ENCODE results near the gene ARHGAP24. TPM values are rescaled to one million over a fixed set of nuclear protein-coding genes. Genes with fewer than 3 reads are reported as not detected.

Gene ARHGAP24
- total RNA-seq, 2 donors from 2014 or later, result 26.9 to 47.2 TPM

DNA sequence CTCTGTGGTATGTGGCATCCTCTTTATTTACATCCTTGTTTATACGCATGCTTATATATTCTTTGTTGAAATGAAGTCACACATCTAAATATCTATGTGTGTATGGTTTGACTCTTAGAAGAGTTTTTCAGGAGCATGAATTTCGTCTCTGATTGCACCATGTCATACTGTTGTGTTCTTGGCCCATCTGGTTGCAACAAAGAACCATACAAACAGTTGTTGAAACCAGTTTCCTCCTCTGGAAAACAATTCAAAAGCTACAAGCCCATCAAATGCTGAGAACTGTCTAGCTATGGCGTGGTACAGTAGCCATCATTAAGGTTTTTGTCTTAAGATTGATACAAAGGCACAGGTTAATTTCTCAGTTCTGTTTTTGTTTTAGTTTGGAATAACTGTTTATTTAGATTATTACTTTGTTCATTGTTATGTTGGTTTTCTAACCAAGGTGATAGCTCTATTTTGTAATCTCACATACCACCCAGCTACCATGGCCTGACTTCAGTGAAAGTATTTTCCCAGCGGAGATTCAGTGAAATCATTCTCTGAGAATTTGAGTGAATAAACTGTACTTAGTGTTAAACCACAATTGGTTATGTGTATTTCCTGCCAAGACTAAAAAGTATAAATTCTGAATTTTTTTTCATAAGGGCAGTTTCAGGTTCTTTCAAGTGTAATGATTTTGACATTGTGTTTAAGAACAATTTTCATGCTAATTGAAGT lies 91.0 kb downstream of the ARHGAP24 start:
- no peak for DNase-seq (ENCODE audit: low spot score)
- intact Hi-C loops (cut with DNase I), result no loop called here

DNA sequence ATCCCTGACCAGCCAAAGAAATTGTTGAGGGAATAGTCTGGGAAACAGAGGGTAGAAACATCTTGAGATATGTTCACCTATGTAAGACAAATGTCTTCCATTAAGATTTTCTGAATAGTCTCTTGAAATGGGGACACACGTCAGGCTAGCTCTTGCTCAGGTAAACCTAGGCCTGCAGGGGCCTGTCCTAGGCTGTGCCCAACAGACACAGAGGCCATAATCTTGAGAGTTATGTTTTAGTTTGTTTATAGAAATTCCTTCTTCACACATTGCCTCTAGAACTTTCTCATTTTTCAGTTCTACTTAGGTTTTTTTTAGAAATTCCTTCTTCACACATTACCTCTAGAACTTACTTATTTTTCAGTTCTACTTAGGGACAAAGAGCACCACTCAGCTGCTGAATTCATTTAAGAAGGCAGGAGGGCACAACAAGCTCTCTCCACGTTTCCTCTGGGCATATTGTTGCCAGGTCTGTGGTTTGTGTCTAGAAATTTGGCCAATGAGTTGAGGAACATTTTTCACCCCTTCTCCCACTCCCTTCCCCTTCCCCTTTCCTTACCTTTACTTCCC lies 94.9 kb downstream of the ARHGAP24 start:
- intact Hi-C loops (cut with DNase I), result no loop called here

DNA sequence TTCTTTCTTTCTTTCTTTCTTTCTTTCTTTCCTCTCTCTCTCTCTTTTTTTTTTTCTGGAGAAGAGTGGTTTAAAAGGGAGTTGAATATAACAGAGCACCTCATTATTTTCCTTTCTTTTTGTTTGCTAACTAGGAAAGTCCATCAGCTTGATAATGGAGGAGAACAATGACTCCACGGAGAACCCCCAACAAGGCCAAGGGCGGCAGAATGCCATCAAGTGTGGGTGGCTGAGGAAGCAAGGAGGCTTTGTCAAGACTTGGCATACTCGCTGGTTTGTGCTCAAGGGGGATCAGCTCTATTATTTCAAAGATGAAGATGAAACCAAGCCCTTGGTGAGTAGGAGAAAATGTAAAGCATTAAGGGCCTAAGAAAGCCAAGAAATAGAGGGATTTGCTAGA lies 95.4 kb downstream of the ARHGAP24 start:
- DNase-seq (ENCODE audit: low spot score), result no peak
- intact Hi-C loops (cut with DNase I), result no loop called here

More for the DNA sequence above, 94.9 kb downstream of the ARHGAP24 start:
- no peak for DNase-seq (ENCODE audit: low spot score)

DNA sequence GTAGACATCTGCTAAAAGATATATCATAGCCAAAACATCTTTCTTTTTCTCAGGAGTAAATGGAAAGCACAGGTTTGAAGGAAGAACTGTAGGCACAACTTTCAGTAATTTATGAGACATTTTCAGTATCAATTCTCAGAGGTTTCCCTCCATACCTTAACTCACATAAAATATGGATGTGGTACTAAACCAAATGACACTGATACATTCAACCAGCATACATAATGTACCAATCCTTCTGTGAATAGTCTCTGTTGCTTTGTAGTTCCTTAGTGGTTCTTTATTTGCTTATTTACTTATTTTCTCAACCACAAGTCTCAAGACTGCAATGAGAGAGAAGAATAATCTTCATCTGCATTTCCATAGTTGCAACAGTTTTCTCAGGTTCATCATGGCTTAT lies 96.1 kb downstream of the ARHGAP24 start:
- intact Hi-C loops (cut with DNase I), result no loop called here
- no peak for DNase-seq (ENCODE audit: low spot score)

DNA sequence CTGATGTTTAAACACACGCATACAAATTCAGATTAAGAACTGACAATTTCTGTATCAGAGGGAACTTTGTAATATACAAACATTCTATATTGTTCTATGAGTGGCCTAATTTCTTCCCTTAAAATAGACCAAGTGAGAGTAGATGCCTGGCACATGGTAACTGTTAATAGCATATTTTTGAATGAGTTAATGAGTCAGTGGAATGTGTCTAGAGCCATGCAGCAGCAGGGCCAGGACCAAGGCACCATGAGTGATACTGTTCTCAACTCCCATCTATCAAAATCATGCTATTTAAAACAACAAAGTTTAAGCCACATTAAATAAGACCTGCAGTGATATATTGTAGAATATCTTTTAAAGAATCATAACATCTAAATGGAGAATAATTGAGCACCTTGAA lies 98.3 kb downstream of the ARHGAP24 start:
- DNase-seq (ENCODE audit: low spot score), result no peak
- intact Hi-C loops (cut with DNase I), result no loop called here

DNA sequence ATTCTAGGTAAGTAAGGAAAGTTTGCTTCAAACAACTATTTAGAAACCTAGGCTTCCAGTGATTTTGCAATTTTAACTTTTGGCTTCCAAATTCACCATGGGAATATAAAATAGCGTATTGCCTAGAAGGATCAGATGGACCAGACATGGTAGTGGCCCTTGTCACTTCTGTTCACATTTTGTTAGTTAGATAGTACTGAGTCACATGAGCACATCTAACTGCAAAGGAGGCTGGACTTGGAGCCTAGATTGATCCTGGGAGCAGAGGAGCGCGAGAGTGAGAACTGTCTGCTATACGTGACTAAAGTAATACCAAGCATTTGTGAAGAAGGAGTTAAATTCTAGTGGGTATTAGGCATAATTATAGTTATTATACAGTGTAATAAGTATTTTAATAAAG lies 102.4 kb downstream of the ARHGAP24 start:
- intact Hi-C loops (cut with DNase I), result no loop called here
- no peak for DNase-seq (ENCODE audit: low spot score)

DNA sequence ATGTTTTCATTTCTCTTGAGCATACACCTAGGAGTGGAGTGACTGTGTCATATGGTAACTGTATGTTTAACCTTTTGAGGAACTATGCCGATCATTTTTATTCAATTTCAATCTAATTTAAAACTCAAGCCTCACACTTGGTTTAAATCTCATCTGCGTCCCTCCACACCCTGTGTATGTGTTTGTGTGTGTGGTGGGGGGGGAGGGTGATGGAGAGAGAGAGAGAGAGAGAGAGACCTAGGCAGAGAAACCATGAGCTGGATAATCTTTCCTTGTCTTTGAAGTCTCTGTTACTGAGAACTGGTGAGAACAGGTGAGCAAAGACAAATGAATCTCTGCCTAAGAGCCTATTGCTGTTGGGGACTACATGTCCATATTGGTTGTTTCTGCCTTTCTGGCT lies 105.0 kb downstream of the ARHGAP24 start:
- intact Hi-C loops (cut with DNase I), result no loop called here
- no peak for DNase-seq (ENCODE audit: low spot score)

DNA sequence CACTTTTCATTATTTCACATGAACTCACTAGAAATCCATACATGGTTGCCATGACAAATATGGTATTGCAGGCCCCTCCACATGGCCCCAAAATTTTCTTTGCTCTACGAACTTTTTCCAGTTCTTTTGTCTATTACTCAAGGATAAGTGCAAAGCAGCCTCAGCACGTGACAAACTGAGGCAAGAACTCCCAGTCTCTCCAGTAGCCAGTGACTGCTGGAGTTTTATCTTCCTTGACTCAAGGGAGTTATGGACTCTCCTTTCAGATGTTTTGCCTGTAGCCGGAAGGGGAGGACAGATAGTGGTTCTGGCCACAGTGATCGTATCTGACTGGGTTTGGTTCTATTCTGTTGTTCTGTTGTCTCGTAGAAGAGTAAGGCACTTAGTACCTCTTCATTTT lies 105.5 kb downstream of the ARHGAP24 start:
- intact Hi-C loops (cut with DNase I), result no loop called here
- no peak for DNase-seq (ENCODE audit: low spot score)

DNA sequence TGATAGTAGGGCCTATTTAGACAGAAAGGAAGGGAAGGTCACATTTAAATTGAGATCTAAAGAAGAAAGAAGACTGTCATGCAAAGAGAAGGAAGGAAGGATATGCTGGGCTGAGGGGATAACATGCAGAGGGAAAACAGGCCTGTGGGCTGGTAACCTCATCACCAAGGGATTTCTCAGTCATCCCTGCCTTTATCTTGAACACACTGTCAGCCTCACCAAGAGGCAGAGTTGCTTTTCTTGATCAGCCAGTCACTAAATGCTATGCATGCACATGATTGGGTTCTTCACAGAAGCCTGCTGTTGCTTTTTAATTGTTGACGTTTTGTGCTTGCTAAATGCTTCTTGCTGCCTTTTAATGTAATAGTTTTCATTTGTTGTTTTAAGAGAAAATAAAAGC lies 113.0 kb downstream of the ARHGAP24 start:
- DNase-seq (ENCODE audit: low spot score), result no peak
- intact Hi-C loops (cut with DNase I), result no loop called here

DNA sequence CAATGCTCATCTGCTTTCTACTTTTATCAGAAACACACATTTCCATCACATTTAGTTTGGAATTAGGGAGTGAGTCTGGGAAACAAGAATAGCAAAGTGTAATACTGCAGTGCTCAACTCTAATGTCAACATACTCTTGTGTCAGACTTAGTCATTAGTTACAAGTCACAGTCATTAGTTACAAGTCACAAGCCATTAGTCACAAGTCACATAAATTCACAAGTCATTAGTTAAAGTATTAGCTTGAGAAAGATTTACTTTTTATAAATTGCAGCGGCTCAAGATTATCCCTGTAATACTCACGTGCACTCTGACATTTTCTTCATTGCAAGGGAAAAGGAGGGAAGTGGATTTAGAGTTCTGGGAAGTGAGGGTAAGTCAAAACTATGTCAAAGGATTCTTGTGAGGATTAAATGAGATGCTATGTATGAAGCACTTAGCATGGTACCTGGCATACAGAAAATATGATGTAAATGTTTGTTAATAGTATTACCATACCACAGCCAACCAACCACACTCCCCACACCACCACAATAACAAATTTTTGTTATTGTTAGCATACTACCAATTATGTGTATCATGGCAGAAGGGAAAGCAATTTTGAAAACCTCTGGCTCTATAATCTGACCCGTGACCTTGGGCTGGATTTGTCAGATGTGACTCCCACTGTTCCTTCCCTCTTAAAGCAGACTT lies 116.6 kb downstream of the ARHGAP24 start:
- intact Hi-C loops (cut with DNase I), result no loop called here

DNA sequence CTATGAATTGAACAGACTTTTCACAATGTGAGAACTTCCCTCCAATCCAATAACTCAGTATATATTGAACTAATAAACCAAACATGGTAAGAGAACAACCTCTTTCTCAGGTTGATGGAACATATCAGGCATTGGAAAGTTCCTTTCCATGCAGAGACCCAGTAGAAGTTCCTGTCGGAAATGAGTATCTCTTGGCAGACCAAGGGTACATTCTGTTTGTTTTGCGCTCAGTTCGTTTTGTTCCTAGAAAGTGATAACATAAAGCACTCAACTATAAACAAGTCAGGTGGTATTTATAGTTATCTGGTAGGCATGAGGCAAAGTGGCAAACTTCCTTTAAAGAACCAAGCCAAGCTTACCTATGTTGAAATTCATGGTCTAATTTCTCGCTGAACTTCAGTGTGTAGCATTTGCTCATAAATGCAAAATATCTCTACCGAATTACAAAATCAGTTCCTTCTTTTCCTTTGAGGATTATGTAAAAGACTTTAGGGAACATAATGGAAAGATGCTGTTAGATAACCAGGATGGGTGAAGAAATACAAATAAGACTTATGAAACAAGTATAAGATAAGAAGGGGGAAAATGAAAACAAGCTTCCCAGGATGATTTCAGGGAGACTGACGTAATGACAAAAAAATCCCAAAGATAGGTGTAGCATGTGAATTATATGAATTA lies 120.3 kb downstream of the ARHGAP24 start:
- no peak for DNase-seq (ENCODE audit: low spot score)
- intact Hi-C loops (cut with DNase I), result no loop called here

More for the DNA sequence above, 116.6 kb downstream of the ARHGAP24 start:
- no peak for DNase-seq (ENCODE audit: low spot score)

DNA sequence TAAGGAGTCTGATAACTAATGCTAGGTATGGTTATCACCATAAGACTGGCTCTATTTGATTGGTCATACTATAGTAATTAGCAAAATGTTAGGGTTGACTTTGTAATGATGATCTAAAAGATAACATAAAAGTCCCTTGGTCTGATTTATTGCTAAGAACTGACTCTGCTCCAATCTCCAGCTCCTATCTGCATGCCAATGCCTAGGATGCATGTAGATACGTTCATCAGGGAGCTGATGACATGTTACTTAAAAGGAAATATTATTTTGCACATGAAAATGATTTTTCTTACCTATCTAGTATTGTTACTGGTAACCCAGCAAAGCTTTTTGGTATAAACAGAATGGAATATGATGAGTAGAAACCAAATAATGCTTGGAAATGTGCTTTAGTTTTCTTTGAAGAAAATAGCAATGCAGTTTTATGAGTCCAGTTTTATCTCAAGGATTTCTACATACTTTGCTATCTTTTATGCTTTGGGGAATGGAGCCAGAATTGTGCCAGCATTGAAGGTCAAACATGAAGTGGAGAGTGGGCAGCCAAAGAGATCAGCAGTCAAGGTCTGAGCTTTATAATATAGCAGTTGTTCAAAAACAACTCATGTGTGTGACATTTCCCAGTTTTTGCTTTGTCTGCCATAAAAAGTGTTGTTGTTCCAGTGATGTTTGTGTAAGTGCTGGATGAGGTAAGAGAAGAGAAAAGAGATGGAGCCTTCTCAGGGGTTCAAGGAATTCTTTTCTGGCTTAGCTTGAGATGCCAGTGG lies 121.0 kb downstream of the ARHGAP24 start:
- DNase-seq (ENCODE audit: low spot score), result no peak
- intact Hi-C loops (cut with DNase I), result no loop called here

DNA sequence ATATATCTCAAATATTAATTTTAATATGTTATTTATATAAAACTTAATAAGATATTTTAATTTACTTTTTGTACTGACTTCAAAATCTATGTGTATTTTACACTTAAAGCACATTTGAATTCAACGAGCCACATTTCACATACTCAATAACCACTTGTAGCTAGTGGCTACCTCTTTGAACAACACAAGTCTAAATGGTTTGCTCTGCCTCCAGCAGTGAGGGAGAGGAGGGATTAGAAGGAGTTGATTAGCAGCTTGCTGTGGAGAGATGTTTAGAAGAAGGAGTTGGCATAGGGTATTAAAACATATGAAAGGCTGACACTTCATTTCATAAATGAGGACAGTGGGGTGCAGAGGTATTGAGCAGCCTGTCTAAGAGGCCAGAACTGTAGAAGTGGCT lies 124.0 kb downstream of the ARHGAP24 start:
- intact Hi-C loops (cut with DNase I), result no loop called here
- DNase-seq (ENCODE audit: low spot score), result no peak

DNA sequence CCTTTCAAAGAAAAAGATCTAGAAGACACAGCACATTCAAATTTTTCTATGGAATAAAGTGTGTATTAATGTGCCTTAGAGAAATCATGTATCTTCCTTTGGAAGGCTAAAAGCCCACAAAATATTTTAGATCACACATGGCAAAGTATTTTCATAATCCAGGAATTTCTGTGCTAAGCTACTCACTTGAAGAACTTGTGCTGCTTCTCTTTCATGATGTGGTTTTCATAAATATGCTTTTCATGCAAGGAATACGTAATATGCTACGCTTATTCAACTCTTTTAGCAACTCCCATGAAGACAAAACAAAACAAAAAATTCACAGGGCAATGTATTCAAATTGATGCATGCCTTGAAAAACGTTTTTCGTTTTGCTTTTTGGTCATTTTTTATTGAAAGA lies 125.6 kb downstream of the ARHGAP24 start:
- intact Hi-C loops (cut with DNase I), result no loop called here
- no peak for DNase-seq (ENCODE audit: low spot score)

DNA sequence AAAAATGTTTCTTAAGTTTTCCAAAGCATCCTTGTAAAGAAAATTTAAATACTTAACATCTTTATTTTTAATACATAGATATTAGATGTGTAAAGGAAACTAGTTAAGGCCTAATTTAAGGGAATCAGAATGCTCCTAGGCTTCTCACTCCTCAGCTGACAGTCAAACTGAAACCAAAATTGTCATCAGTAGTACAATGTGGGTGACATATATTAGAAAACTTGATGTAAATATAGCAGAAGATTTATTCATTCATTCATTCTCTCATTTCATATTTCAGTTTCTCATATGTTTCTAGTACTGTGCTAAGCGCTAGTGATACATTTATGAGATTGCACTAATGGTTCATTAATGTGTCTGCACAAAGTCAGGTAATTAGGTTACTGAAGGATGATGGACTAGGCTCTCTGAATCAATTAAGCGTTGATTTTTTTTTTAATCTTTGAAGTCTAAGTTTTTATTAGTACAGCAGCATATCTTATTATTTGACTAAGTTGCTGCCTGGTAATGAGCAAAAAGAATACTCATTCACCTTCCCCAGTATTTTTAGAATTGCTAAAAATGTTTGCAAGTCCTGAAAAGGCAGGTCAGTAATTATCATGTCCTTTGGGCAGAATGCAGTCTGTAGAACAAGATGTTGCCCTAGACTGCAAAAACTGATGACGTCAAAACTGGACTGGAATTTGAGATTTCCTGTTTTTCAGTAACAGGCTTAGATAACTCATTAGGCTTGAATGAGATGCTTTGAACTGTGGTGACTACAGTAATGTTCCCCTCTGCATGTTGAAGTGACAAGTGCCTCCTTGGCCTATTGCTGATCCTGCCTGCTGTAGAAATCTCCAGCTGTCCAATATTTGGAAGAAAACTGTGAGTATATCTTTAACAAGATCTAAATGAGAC lies 128.7 kb downstream of the ARHGAP24 start:
- intact Hi-C loops (cut with DNase I), result no loop called here
- DNase-seq (ENCODE audit: low spot score), result no peak

DNA sequence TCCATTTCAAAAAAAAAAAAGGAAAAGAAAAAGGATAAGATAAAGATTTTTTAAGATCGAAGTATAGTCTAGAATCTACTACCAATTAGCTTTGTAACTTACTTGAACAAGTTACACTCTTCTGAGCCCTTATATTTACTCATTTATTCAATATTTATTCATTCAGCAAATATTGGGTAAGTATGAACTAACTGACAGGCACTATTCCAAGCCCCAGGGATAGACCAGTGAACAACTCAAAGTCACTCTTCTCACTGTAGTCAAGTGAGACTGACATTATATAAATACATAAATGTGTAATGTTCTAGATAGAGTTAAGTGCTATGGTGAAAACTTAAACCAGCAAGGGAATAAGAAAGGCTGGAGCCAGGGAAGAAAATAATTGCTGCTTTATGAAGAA lies 131.6 kb downstream of the ARHGAP24 start:
- intact Hi-C loops (cut with DNase I), result no loop called here
- no peak for DNase-seq (ENCODE audit: low spot score)

DNA sequence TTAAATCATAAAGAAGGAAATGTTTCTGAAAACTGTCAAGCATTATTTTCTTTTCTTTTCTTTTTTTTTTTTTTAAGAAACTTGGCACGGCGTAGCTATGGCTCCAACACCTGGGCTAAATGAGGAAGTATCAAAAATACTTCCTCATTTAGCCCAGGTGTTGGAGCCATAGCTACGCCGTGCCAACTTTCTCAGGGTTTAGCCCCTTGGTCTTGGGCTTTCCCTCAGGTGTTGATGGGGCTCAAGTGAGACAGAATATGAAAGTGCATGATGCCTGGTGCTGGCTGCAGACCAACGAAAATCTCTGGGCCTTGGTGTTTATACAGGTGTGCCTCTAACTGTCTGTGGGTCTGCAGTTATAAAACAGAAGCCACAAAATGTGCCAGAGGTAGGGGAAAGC lies 132.7 kb downstream of the ARHGAP24 start:
- no peak for DNase-seq (ENCODE audit: low spot score)
- intact Hi-C loops (cut with DNase I), result no loop called here

DNA sequence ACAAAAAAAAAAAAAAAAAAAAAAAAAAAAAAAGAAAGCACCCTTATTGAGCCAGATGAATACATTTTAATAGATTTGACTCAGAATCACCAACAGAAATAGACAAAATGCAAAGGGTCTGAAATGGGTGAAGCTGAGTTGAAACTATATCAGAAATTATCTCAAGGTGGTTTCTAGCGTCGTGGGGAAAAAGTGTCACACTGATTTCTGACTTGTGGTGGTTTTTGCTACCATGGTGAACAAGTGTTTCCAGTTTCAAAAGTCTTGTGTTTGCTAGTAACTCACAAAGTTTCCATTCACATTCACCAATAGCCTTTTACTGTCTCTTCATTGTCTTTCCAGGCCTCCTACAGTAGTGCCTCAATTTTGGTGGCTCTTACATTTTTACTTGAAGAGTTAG lies 135.5 kb downstream of the ARHGAP24 start:
- no peak for DNase-seq (ENCODE audit: low spot score)
- intact Hi-C loops (cut with DNase I), result no loop called here

DNA sequence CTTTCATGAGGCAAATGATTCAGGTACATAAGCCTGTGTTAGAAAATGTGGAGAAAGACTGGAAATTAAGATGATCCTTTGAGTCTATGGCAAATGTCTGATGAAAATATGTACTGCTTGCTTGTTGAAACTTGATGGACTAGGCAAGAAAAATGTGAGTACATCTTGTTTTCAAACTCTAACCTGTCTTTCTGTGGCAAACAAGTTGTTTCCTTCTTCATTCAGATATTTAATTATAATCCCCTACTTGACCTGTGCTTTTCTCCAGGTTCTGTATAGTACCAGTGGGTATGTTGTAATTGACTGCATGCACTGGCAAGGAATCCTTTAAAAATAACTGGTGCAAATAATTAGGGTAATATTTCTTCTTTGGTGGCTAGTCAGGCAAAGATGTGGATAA lies 136.7 kb downstream of the ARHGAP24 start:
- intact Hi-C loops (cut with DNase I), result no loop called here
- DNase-seq (ENCODE audit: low spot score), result no peak
